HepG2 (cell line): ENCODE measurements around the gene PDE1C. TPM values are rescaled to one million over a fixed set of nuclear protein-coding genes. Genes with fewer than 3 reads are reported as not detected.

Source experiments
- ATAC-seq: fragments of 200-7000 bp; cut with Tn5 transposase; 3 replicates; pipeline ENCODE4 v1.9.1; 2020; ENCODE audit warnings: mild to moderate bottlenecking, moderate library complexity
- BruUV-seq: library from RNA; stranded (reverse); fragments of 400-500 nt; replicated peaks from 2 replicates; lab custom pipeline; 2021; lab: Mats Ljungman, UMichigan
- CTCF ChIA-PET: fragments of 300-600 bp; formaldehyde crosslinking; extraction: SDS; loops from one replicate; lab custom pipeline; 2021; ENCODE audit warnings: low total read pairs, inconsistent platforms, low intra/inter-chr PET ratio; lab: Yijun Ruan, JAX
- POLR2A ChIA-PET: fragments of 350-600 bp; sonication (Branson Sonifier 250); formaldehyde crosslinking; loops from one replicate; lab custom pipeline; 2020; ENCODE audit warnings: antibody characterized with exemption, inconsistent platforms; lab: Yijun Ruan, JAX
- DNase-seq: peaks from one replicate; pipeline ENCODE4 v3.0.0-alpha.2; 2015; ENCODE audit warnings: low spot score
- FAIRE-seq: peaks from 3 replicates; lab custom pipeline; 2011; peaks lifted over from hg19 to GRCh38; lab: Jason Lieb, UNC
- H2AFZ ChIP-seq: one replicate; pipeline ENCODE4 v1.6.1; 2011; ENCODE audit warnings: low read length, inconsistent platforms
- H3K27ac ChIP-seq: fragments of 300-600 bp; 3 replicates; pipeline ENCODE4 v1.8.0; 2011; ENCODE audit warnings: mixed run types, mild to moderate bottlenecking, mixed read lengths, low read length, inconsistent platforms; ENCODE audit not compliant: insufficient read depth; ENCODE audit errors: extremely low read length
- H3K27me3 ChIP-seq, 2 experiments: fragments of 200-600 bp in 1 of 2; 2 replicates in 1 of 2; 3 replicates in 1 of 2; pipeline versions ENCODE4 v1.6.0 to v1.8.0; 2011; ENCODE audit warnings: low read length in 2 of 2, mild to moderate bottlenecking in 2 of 2, moderate library complexity in 2 of 2, inconsistent platforms in 1 of 2; ENCODE audit not compliant: insufficient read depth in 2 of 2, control insufficient read depth in 1 of 2
- H3K36me3 ChIP-seq, 2 experiments: fragments of 200-600 bp in 1 of 2; replicated peaks in 1 of 2; 2 replicates in 1 of 2; 3 replicates in 1 of 2; pipeline versions ENCODE4 v1.5.1 to v1.8.0; 2011; ENCODE audit warnings: low read length in 2 of 2, inconsistent platforms in 1 of 2; ENCODE audit not compliant: insufficient read depth in 2 of 2, control insufficient read depth in 1 of 2
- H3K4me1 ChIP-seq: 2 replicates; pipeline ENCODE4 v1.5.1; 2012; ENCODE audit warnings: low read length, inconsistent platforms; ENCODE audit not compliant: insufficient read depth
- H3K4me2 ChIP-seq: 2 replicates; pipeline ENCODE4 v1.6.0; 2011; ENCODE audit warnings: low read depth, low read length, inconsistent platforms
- H3K4me3 ChIP-seq, 3 experiments: fragments of 200-600 bp in 1 of 3; sonication (generic), shearing (Covaris generic) in 1 of 3; replicated peaks in 1 of 3; 2 replicates each; pipeline ENCODE4 v1.5.1; 2011 to 2016; ENCODE audit warnings: low read length in 3 of 3, inconsistent platforms in 2 of 3, low read depth in 2 of 3, mild to moderate bottlenecking in 2 of 3, control low read depth in 1 of 3, mixed read lengths in 1 of 3; ENCODE audit not compliant: insufficient read depth in 1 of 3
- H3K79me2 ChIP-seq: one replicate; pipeline ENCODE4 v1.6.1; 2011; ENCODE audit warnings: low read length, inconsistent platforms; ENCODE audit not compliant: insufficient read depth
- H3K9ac ChIP-seq: 2 replicates; pipeline ENCODE4 v1.6.0; 2011; ENCODE audit warnings: mild to moderate bottlenecking, low read depth, low read length, inconsistent platforms; ENCODE audit not compliant: insufficient read depth
- H3K9me3 ChIP-seq: 2 replicates; pipeline ENCODE4 v1.5.1; 2012; ENCODE audit warnings: mild to moderate bottlenecking, low read length
- H4K20me1 ChIP-seq: 2 replicates; pipeline ENCODE4 v1.6.0; 2011; ENCODE audit warnings: inconsistent platforms, mild to moderate bottlenecking, low read length, moderate library complexity; ENCODE audit not compliant: insufficient read depth
- ATM ChIP-seq: fragments of 450-650 bp; IDR thresholded peaks from 2 replicates; pipeline ENCODE4 v1.7.1; 2017; ENCODE audit warnings: mild to moderate bottlenecking, borderline replicate concordance
- CENPT ChIP-seq: sonication (generic); formaldehyde crosslinking; IDR thresholded peaks from 2 replicates; pipeline ENCODE4 v1.8.0; 2022; ENCODE audit warnings: low read depth, mild to moderate bottlenecking, moderate library complexity, missing genetic modification reagents
- FOXP1 ChIP-seq, 2 experiments: fragments of 450-650 bp in 1 of 2; IDR thresholded peaks; 2 replicates each; pipeline ENCODE4 v1.6.1; 2017 to 2018; ENCODE audit warnings: antibody characterized with exemption in 1 of 2
- GTF2F1 ChIP-seq: fragments of 150-350 bp; IDR thresholded peaks from 2 replicates; pipeline ENCODE4 v1.6.1; 2014; ENCODE audit warnings: low read length
- NR2F2 ChIP-seq: IDR thresholded peaks from 2 replicates; pipeline ENCODE4 v1.6.1; 2012; ENCODE audit warnings: low read depth, inconsistent platforms, borderline replicate concordance
- ZFP37 ChIP-seq: sonication (generic); formaldehyde crosslinking; IDR thresholded peaks from 2 replicates; pipeline ENCODE4 v1.4.0; 2020; ENCODE audit warnings: missing genetic modification reagents, borderline replicate concordance
- ZFP62 ChIP-seq: sonication (generic); formaldehyde crosslinking; IDR thresholded peaks from 2 replicates; pipeline ENCODE4 v1.4.0; 2020; ENCODE audit warnings: missing genetic modification reagents
- ZNF253 ChIP-seq: sonication (generic); formaldehyde crosslinking; IDR thresholded peaks from 2 replicates; pipeline ENCODE4 v1.8.0; 2022; ENCODE audit warnings: mild to moderate bottlenecking, missing genetic modification reagents, borderline replicate concordance
- ZNF724P ChIP-seq: sonication (generic); formaldehyde crosslinking; IDR thresholded peaks from 2 replicates; pipeline ENCODE4 v1.8.0; 2022; ENCODE audit warnings: missing genetic modification reagents, borderline replicate concordance
- ZNF776 ChIP-seq: sonication (generic); formaldehyde crosslinking; IDR thresholded peaks from 2 replicates; pipeline ENCODE4 v1.4.0; 2020; ENCODE audit warnings: mild to moderate bottlenecking, missing genetic modification reagents
- in situ Hi-C: cut with HindIII; loops from 2 replicates; pipeline ENCODE4 v1.10.0; 2017; ENCODE audit warnings: low pct_unique_long_range_greater_than_20kb; ENCODE audit not compliant: extremely low pct_ligation_motif_present
- intact Hi-C: fragments of 100-400 bp; cut with micrococcal nuclease; formaldehyde crosslinking; loops from one replicate; pipeline ENCODE4 v1.10.0; 2022; ENCODE audit not compliant: unreplicated experiment
- polyA plus RNA-seq, 8 experiments: library from polyadenylated mRNA; depleted of rRNA in 3 of 8; stranded (reverse) in 7 of 8; unstranded in 1 of 8; fragments of >200 nt; fragmentation: Illumina TruSeq in 4 of 8; extraction: Trizol in 4 of 8; gene quantifications; 2 replicates each; pipeline versions ENCODE4 v1.2.1 to v1.2.3, GENCODE V29; 2011 to 2016; ENCODE audit warnings: low read depth in 4 of 8, missing spikeins in 1 of 8, mixed read lengths in 1 of 8; ENCODE audit not compliant: insufficient read depth in 1 of 8
- total RNA-seq, 5 experiments: library from RNA; depleted of rRNA; stranded (reverse); fragments of >200 nt; fragmentation: Illumina TruSeq; extraction: Trizol; gene quantifications; 2 replicates each; pipeline ENCODE4 v1.2.3, GENCODE V29; 2016; ENCODE audit warnings: low read depth in 1 of 5
- TF ChIP-seq, protein P1 (sequence below): IDR thresholded peaks from 2 replicates; pipeline ENCODE4 v1.6.1; 2016; ENCODE audit warnings: mild to moderate bottlenecking, missing biosample characterization, missing genetic modification reagents
- TF ChIP-seq, protein P2 (sequence below): sonication (generic); formaldehyde crosslinking; IDR thresholded peaks from 2 replicates; pipeline ENCODE4 v1.5.0; 2020; ENCODE audit warnings: missing genetic modification reagents

The PDE1C gene
- total and polyA plus RNA-seq, 2 of the 13 experiments (the other 11 are each of a cell fraction or from before 2014, with no cell fraction given): not detected

GRCh38 chr7:31962246-31962645 lies 108.0 kb downstream of the PDE1C start:
- TF ChIP-seq ZFP62 (CRISPR knock-in tag) (no peak), GTF2F1 (no peak), FOXP1 (IDR thresholded peaks at IDR 0.05) (no peak), FOXP1 (CRISPR knock-in tag; IDR thresholded peaks at IDR 0.05) (no peak), ZNF724P (no peak), ATM (no peak), ZFP37 (CRISPR knock-in tag) (no peak), ZNF253 (CRISPR knock-in tag) (no peak), ZNF776 (CRISPR knock-in tag) (no peak), NR2F2 (no peak), CENPT (CRISPR knock-in tag) (no peak)
- TF ChIP-seq, protein P1, sequence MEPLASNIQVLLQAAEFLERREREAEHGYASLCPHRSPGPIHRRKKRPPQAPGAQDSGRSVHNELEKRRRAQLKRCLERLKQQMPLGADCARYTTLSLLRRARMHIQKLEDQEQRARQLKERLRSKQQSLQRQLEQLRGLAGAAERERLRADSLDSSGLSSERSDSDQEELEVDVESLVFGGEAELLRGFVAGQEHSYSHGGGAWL (CRISPR knock-in tag): no peak
- TF ChIP-seq, protein P2, sequence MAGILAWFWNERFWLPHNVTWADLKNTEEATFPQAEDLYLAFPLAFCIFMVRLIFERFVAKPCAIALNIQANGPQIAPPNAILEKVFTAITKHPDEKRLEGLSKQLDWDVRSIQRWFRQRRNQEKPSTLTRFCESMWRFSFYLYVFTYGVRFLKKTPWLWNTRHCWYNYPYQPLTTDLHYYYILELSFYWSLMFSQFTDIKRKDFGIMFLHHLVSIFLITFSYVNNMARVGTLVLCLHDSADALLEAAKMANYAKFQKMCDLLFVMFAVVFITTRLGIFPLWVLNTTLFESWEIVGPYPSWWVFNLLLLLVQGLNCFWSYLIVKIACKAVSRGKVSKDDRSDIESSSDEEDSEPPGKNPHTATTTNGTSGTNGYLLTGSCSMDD (CRISPR knock-in tag): no peak
- TF ChIP-seq, all 625 proteins: peak for 0
- Histone ChIP-seq H3K27ac (no peak overlapping the region), H4K20me1 (no peaks in the 10 kb centered on the region), H3K4me1 (no peaks in the 10 kb centered on the region), H3K4me2 (no peak overlapping the region), H2AFZ (no peak overlapping the region), H3K9ac (no peak overlapping the region), H3K79me2 (no peaks in the 10 kb centered on the region), H3K27me3 (no peaks in the 10 kb centered on the region), H3K36me3 (no peaks in the 10 kb centered on the region), H3K9me3 (no peaks in the 10 kb centered on the region), H3K4me3 (no peak overlapping the region)
- DNase-seq (no peak), FAIRE-seq (no peak), ATAC-seq (no peak)
- POLR2A ChIA-PET: no interaction called here
- CTCF ChIA-PET: no interaction called here
- no TSS peak for BruUV-seq
- in situ Hi-C loops: no loop called here
- intact Hi-C loops: no loop called here
